Suprapubic skin (tissue), 4 donors: ENCODE measurements around the gene EPHA4. TPM values are rescaled to one million over a fixed set of nuclear protein-coding genes. Genes with fewer than 3 reads are reported as not detected.

Experiments
- DNase-seq, 2 donors: peaks; one replicate each; pipeline ENCODE4 v3.0.0-alpha.2; 2019; ENCODE audit warnings: low spot score in 2 of 2
- H3K27ac ChIP-seq: fragments of 200-600 bp; sonication (generic); one replicate; pipeline ENCODE4 v1.5.1; 2019
- H3K27me3 ChIP-seq: fragments of 200-600 bp; sonication (generic); one replicate; pipeline ENCODE4 v1.5.1; 2019
- H3K36me3 ChIP-seq: fragments of 200-600 bp; sonication (generic); one replicate; pipeline ENCODE4 v1.5.1; 2019
- H3K4me1 ChIP-seq: fragments of 200-600 bp; sonication (generic); one replicate; pipeline ENCODE4 v1.5.1; 2019
- H3K4me3 ChIP-seq: fragments of 200-600 bp; sonication (generic); one replicate; pipeline ENCODE4 v1.5.1; 2019; ENCODE audit warnings: mild to moderate bottlenecking
- H3K9me3 ChIP-seq: fragments of 200-600 bp; sonication (generic); one replicate; pipeline ENCODE4 v1.5.1; 2019
- CTCF ChIP-seq, 2 donors: fragments of 200-600 bp in 1 of 2; fragments of 450-650 bp in 1 of 2; sonication (generic) in 1 of 2; IDR thresholded peaks; one replicate each; pipeline ENCODE4 v1.5.1; 2016 to 2019; ENCODE audit warnings: antibody characterized with exemption in 2 of 2, mild to moderate bottlenecking in 1 of 2, moderate library complexity in 1 of 2
- EP300 ChIP-seq: sonication (generic); formaldehyde crosslinking; IDR thresholded peaks from one replicate; pipeline ENCODE4 v1.6.1; 2017; ENCODE audit warnings: antibody characterized with exemption
- POLR2A ChIP-seq, 2 donors: fragments of 450-650 bp; IDR thresholded peaks; one replicate each; pipeline ENCODE4 v1.6.1; 2017; ENCODE audit warnings: antibody characterized with exemption in 2 of 2, mild to moderate bottlenecking in 2 of 2, moderate library complexity in 2 of 2
- POLR2AphosphoS5 ChIP-seq, 3 donors: sonication (generic); formaldehyde crosslinking; IDR thresholded peaks; one replicate each; pipeline ENCODE4 v1.6.1; 2017; ENCODE audit warnings: antibody characterized with exemption in 3 of 3
- WGBS: methylation state at CpG from one replicate; pipeline ENCODE4 v1.1.5; 2018; 5-methylcytosine and 5-hydroxymethylcytosine counted together
- total RNA-seq, 4 donors: library from RNA; depleted of rRNA; stranded (reverse); fragments of >200 nt; gene quantifications; one replicate each; pipeline ENCODE4 v1.1.0, GENCODE V29; 2016

EPHA4 gene
- total RNA-seq, 4 donors from 2014 or later: 49.9 to 70.6 (median 67.8) TPM

DNA sequence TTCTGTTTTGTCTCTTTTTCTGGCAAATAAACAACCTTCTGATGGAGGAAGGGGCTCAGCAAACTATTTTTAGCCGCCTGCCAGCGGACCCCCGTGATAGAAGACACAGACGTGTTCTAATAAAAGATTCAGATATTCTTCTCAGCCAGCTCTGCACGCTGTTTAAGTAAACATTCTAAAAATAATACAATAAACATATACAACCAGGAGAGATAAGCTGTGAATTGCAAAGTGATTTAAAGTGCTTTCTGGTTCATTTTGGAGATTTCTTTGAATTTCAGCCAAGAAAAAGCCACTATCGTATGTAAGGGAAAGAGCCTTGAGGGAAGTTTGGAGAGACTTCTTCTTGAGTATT is 201.3 kb downstream of the EPHA4 start:
- H3K27ac ChIP-seq: no peak overlapping the region
- DNase-seq: no peak
- H3K4me1 ChIP-seq: peaks cover 4% of the 10 kb centered on the region
- 48% methylated on average over 6 of the region's 6 CpGs for WGBS
- H3K36me3 ChIP-seq: no peaks in the 10 kb centered on the region
- TF ChIP-seq POLR2AphosphoS5 (IDR thresholded peaks at IDR 0.05): no peak
- no peak for TF ChIP-seq CTCF (IDR thresholded peaks at IDR 0.05)
- no peak for TF ChIP-seq EP300
- no peak for TF ChIP-seq POLR2A (IDR thresholded peaks at IDR 0.05)
- H3K4me3 ChIP-seq: no peak overlapping the region
- peaks cover 7% of the 10 kb centered on the region for H3K27me3 ChIP-seq
- H3K9me3 ChIP-seq: no peaks in the 10 kb centered on the region

DNA sequence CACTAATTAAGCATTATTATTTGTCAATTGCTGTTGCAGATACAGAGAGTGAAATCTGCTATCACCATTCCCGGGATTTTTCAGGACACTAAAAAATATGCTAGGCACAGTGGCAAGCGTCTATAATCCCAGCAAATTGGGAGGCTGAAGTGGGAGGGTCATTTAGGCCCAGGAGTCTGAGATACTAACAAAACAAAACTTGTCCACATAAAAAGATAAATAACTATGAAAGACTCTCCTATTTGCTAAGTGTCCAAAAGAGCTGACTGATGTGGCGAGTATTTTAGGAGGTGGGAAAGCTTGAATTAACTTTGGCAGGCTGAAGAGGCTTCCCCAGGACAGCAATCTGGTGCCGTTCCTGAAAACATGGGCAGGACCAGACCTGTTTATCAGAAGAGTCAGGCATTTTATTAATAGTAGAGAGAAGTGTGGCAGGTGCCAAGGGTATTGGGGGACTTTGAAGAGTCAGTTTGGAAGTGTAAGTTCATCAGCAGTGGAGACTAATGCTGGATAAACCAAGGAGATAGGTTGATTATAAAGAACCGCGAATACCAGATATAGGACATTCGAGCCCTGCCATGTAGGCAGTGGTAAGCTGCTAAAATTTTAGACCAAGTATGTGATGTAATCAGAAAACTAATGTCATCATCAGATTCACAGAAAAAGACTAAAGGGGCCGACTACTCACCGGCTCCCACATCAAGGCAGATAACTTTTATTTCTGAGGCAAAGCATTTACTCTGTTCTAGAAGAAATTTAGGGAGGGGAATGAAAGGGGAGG is 201.8 kb downstream of the EPHA4 start:
- Histone ChIP-seq H3K36me3 (no peaks in the 10 kb centered on the region), H3K9me3 (no peaks in the 10 kb centered on the region), H3K27ac (no peak overlapping the region), H3K27me3 (peaks cover 7% of the 10 kb centered on the region), H3K4me1 (peaks cover 4% of the 10 kb centered on the region), H3K4me3 (no peak overlapping the region)
- TF ChIP-seq POLR2A (IDR thresholded peaks at IDR 0.05): no peak
- no peak for TF ChIP-seq CTCF (IDR thresholded peaks at IDR 0.05)
- TF ChIP-seq EP300: no peak
- no peak for TF ChIP-seq POLR2AphosphoS5 (IDR thresholded peaks at IDR 0.05)
- DNase-seq: no peak
- 70% methylated on average over 9 of the region's 9 CpGs for WGBS
